Loucy (cell line): ENCODE measurements around the gene GALNT1.

Source experiments
- CTCF ChIP-seq: fragments of 200-600 bp; sonication (generic); conservative IDR thresholded peaks from 2 replicates; pipeline ENCODE4 v1.5.1; 2014; ENCODE audit warnings: mild to moderate bottlenecking, antibody characterized with exemption, low read length
- EZH2phosphoT487 ChIP-seq: fragments of 200-600 bp; IDR thresholded peaks from 2 replicates; pipeline ENCODE4 v1.6.1; 2018; ENCODE audit warnings: antibody characterized with exemption, mild to moderate bottlenecking, moderate library complexity, borderline replicate concordance

DNA sequence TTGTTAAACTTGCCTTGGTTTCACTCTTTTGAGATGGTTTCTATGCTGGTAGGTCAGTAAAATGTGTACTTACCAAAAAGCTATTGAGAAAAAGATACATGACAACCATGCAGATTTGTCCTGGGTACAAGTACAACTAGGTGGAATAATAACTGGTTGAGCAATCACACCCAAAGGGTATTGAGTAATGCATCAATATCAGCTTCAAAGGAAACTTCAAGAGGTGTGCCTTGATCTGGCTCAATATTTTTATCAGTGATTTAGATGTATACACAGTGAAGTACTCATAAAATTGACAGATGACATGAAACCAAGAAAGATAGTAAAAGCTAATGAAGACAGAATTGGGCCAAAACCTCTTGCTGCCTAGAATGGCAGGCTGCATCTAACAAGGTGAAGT is 21.7 kb upstream of the GALNT1 start:
- TF ChIP-seq CTCF, result no peak
- no peak for TF ChIP-seq EZH2phosphoT487
